HG03558 (cell line): ENCODE data around the gene NECTIN2.
"Not testable (repeated sequence)": the region's sequence is repeated elsewhere in the genome, so short reads cannot be mapped to it uniquely, and the experiment has no call there.

Source experiments
- ATAC-seq: cut with Tn5 transposase; IDR thresholded peaks from one replicate; pipeline ENCODE4 v1.9.1; 2021; ENCODE audit warnings: moderate number of reproducible peaks; ENCODE audit not compliant: unreplicated experiment; ENCODE audit errors: extremely low read depth

The NECTIN2 gene

DNA sequence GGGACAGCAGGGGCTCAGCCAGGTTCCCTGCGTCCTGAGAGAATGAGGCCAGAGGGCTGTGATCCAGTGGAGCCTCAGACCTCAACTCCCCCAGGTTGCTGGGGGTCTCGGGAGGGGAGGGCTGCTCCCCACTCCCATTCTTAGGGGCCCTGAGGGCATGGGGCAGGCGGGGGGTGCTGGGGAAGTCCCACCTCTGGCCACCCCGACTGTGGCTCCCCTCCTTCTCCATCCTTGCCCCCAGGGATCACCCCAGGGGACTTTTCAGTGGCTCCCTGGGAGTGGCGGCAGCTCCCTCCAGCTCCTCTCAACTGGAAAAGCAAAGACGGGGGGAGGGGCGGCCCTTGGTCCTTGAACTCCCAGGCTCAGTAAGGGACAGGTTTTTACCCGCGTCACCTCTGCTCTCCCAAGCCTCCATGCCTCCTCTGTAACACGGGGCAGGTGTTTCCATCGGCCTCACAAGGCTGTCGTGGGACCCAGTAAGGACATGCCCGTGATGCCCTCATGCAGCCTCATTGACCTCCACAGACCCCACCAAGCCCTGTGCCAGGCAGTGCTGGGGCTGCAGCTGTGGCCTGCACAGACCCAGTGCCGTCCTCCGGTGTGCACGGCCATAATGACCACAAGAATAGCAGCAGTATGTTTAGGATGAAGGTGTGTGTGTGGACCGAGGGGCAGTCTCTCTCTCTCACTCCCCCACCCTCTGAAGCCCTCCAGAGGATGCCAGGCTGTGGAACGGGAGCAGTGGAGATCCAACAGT lies 33.4 kb downstream of the NECTIN2 start:
- no peak for ATAC-seq

DNA sequence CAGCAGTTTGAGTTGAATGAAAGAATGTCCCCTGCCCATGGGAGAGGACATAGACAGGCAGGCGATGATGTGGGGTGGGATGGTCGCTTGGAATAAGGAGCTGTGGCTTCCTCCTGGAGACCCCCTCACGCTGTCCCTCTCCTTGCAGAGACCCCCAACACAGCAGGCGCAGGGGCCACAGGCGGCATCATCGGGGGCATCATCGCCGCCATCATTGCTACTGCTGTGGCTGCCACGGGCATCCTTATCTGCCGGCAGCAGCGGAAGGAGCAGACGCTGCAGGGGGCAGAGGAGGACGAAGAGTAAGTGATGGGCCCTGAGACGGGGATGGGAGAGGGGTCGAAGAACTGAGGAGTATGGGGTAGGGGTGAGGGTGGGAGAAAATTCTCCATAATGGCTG lies 36.0 kb downstream of the NECTIN2 start:
- no peak for ATAC-seq

DNA sequence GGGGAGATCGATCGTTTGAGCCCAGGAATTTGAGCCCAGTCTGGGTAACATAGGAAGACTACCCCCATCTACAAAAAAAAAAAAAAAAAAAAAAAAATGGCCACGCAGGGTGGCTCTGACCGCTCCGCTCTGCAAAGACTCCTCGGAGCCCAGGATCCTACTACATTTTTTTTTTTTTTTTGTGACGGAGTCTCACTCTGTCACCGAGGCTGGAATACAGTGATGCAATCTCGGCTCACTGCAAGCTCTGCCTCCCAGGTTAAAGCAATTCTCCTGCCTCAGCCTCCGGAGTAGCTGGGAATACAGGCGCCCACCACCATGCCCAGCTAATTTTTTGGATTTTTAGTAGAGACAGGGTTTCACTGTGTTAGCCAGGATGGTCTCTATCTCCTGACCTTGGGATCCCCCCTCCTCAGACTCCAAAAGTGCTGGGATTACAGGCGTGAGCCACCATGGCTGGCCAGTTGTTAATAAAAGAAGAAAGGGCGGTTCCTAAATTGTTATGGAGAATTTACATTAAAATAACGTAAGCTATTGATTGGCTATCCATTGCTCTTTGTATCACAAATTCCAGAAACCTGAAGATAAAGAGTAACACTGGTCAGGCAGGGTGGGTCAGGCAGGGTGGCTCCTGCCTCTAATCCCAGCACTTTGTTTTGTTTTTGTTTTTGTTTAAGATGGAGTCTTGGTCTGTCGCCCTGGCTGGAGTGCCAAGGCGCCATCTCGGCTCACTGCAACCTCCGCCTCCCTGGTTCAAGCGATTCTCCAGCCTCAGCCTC lies 36.7 kb downstream of the NECTIN2 start:
- not testable (repeated sequence) for ATAC-seq

DNA sequence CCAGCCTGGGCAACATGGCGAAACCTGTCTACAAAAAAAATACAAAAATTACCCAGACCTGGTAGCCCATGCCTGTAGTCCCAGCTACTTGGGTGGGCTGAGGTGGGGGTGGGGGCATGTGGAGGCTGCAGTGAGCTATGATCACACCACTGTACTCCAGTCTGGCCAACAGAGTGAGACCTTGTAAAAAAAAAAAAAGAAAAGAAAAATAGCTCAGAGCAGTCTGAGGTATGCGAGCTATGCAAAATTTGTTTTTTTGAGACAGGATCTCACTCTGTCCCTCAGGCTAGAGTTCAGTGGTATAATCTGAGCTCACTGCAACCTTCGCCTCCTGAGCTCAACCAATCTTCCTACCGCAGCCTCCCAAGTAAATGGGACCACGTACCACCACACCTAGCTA lies 37.8 kb downstream of the NECTIN2 start:
- no peak for ATAC-seq

DNA sequence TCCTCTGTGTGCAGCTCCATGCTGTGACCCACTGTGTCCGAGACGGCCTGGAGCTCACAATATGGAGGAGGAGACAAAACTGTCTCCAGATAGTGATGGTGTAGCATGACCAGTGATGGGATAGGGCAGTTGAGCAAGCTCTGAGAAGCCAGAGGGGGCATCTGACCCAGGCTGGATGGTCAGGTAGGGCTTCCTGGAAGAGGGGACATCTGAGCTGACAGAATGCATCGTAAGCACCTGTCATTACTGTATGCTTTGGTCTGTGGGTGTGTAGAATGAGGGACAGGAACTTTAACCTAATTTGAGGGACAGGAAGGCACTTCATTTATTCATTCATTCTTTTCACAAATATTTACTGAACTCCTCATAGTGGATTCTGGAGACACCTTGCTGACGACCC lies 38.5 kb downstream of the NECTIN2 start:
- ATAC-seq, result no peak

DNA sequence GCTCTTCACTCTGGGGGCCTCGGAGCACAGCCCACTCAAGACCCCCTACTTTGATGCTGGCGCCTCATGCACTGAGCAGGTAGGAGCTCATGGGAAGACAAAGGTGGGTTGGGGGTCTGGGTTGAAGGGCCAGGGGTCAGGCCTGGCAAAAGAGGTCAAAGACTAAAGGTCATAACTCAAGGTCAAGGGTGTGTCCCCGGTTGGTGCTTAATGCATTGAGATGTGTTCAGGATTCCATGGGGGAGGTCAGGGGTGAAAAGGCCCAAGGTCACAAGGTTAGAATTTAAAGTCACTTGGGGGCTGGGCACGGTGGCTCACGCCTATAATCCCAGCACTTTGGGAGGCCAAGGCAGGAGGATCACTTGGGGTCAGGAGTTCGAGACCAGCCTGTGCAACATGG lies 40.0 kb downstream of the NECTIN2 start:
- no peak for ATAC-seq

DNA sequence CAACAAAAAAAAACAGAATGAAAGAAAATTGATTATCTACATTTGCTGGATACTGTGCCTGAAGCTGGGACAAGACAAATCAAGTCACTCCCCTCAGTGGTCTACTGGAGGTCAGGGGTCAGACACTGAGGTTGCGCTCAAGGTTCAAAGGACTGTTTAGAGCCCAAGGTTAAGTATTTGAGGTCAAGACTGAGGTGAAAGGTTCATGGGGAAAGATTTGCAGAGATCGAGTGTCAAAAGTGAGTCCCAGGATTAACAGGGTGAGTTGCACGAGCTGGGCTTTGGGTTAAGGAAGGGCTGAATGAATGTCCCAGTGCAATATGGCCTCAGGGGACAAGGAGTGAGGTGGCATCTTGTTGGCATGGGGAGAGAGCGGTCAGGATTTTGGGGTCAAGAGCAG lies 41.6 kb downstream of the NECTIN2 start:
- no peak for ATAC-seq

DNA sequence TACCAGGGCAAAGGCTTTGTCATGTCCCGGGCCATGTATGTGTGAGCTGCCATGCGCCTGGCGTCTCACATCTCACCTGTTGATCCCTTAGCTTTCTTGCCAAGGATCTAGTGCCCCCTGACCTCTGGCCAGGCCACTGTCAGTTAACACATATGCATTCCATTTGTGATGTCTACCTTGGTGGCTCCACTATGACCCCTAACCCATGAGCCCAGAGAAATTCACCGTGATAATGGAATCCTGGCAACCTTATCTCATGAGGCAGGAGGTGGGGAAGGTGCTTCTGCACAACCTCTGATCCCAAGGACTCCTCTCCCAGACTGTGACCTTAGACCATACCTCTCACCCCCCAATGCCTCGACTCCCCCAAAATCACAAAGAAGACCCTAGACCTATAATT lies 42.2 kb downstream of the NECTIN2 start:
- not testable (repeated sequence) for ATAC-seq

DNA sequence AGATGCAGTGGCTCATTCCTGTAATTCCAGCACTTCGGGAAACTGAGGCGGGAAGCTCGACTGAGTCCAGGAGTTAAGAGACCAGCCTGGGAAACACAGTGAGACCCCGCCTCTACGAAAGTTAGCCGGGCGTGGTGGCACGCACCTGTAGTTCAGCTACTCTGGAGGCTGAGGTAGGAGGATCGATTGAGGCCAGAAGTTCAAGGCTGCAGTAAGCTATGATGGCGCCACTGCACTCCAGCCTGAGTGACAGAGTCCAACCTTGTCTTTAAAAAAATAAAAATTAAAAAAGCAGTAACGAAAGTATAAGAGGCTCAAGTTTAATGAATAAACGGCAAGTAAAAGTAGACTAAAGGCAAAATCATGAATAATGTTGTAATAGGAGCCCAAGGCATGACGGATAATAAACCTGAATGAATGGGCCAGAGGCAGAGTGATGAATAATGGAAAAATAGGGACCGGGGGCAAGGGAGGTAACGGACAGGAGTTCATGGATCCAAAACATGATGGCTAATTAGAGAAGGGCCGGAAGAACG lies 43.8 kb downstream of the NECTIN2 start:
- no peak for ATAC-seq

DNA sequence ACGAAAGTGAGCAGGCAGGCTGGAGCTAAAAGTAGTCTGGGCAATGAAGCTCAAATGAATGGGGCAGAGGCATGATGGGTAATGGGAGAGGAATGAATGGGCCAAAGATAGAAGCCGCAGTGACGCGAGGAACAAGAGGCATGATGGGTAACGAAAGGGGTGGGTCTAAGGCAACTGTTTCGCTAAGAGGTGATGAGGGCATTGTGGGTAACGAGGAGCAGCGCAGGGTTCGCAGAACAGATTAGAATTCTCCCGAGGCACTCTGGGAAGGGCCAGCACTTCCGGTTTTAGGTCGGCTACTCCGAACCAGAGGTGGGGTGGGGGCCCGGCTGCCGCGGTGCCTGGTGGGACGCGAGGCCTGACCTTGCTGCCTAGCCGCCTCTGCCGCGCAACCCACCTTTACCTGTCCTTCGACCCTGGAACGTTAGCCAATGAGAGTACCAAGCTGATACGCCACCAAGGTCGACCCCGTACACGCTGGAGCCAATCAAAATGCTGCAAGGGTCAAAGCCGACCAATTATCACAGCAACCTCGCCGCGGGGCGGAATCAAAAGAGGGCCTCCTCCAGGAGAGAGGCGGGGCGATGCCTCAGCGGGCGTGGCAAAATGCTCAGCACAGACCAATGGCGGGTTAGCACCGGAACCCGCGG lies 44.4 kb downstream of the NECTIN2 start:
- peak; percentile 69 for ATAC-seq

DNA sequence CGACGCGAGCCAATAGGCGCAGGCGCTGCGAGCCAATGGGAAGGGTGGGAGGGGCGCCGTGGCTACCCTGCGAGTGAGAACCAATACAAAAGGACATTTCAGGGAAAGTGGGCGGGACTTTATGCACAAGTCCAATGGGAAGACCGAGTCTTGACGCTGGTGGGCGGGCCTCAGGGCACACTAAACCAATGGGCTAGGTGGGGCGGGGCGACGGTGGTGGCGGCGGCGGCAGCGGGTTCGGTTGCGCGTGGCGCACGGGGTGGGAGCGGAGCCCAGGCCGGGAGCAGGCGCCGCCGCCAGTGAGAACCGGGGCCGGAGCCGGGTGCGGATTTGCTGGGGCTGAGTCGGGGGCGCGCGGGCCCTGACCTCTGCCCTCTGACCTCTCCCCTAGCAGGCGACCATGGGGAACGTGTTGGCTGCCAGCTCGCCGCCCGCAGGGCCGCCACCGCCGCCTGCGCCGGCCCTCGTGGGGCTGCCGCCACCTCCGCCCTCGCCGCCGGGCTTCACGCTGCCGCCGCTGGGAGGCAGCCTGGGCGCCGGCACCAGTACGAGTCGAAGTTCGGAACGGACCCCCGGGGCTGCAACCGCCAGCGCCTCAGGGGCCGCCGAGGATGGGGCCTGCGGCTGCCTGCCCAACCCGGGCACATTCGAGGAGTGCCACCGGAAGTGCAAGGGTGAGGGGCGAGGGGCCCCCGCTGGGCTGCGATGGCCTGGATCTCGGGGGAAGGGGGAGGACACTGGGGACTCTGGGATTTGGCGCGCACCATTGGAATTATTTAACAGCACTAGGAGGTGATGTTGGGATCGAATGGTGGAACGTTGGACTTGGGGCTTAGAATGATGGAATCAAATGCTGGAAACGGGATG lies 45.2 kb downstream of the NECTIN2 start, which contains the start of gene TOMM40:
TOMM40 (plus strand) TSS at position 239 of the 867 bp plus-strand sequence; CDS start at position 401, 162 bp downstream.
- no peak for ATAC-seq

DNA sequence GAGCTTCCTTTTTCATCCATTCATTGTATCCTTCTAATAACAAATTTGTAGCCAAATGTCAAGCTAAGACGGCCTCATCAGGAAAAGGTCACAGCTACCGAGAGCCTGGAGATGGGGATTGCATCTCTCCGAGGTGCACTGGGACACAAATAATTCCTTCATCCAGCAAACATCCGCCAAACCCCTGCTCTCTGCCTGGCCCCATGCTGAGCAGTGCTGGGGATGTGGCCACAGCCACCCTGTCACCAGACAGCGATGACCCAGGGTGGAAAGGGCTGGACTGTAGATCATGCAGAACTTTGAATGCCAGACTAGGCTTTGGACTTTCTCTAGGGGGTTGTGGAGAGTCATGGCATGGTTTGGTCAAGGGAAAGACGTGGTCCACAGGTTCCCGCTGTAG lies 46.8 kb downstream of the NECTIN2 start:
- ATAC-seq, result no peak

DNA sequence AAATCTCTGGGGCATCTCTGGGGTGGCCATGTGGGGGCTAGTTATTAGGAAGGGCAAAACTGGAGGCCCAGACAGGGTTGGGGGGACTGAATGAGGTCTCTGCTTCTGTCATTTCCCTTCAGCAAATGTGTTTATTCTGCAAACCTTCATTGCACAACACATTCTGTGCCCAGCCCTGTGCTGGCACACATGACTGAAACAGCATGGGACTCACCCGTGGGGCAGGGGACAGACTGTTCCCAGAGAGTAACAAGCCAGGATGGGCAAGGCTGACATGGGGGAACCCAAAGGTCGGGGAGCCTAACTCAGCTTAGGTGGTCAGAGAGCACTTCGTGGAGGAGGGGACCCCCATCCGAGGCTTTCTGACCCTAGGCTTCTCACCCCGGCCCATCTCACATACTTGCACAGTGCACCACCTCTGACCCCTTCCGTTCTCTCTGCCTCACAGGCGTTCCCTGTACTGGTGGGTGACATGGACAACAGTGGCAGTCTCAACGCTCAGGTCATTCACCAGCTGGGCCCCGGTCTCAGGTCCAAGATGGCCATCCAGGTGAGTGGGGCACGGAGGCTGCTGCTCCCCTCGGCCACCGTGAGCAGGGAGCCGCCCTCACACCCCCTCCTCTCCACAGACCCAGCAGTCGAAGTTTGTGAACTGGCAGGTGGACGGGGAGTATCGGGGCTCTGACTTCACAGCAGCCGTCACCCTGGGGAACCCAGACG lies 47.4 kb downstream of the NECTIN2 start:
- no peak for ATAC-seq

DNA sequence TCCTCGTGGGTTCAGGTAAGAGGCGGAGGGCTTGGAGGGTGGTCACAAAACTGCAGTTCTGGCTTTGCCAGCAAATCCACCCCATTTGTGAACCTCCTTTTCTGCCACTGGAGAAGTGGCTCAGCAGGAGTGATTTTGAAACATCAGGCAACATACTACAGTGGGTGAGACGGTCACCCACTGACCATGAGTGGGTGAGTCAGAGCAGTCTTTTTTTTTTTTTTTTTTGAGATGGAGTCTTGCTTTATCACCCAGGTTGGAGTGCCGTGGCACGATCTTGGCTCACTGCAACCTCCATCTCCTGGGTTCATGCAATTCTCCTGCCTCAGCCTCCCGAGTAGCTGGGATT lies 47.9 kb downstream of the NECTIN2 start:
- ATAC-seq, result no peak

DNA sequence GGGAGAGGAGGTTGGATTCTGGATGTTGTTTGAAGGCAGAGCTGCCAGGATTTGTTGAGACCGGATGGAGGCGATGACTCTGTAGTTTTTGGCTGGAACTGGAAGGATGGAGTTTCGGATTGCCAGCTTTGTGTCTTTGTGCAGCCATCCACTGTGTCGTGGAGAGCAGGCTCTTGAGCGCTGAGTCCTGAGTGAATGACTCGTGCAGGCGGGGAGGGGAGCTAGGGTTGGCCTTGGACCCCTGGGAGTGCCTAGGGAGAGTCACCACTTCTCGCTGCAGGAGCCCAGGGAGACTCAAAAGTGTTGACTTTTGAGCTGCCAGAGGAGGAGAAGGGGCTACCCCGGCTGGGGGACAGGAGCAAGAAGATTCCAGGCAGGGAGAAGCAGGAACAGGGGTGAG lies 48.8 kb downstream of the NECTIN2 start:
- ATAC-seq, result no peak

DNA sequence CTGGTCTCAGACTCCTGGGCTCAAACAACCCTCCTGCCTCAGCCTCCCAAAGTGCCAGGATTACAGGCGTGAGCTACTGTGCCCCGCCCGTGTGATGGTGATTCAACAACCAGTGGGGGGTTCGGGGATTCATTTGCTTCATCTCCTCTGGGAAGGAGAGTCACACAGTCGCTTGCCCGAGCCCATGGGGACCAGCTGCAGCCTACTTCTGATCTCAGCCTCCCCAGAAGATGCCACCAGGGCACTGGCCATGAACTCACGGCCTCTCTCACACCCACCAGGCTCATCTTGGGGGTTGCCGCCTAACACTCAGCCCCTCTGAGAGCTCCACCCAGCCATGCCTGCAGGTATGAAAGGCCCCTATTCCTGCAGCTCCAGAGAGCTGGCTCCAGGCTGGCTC lies 51.7 kb downstream of the NECTIN2 start:
- no peak for ATAC-seq

DNA sequence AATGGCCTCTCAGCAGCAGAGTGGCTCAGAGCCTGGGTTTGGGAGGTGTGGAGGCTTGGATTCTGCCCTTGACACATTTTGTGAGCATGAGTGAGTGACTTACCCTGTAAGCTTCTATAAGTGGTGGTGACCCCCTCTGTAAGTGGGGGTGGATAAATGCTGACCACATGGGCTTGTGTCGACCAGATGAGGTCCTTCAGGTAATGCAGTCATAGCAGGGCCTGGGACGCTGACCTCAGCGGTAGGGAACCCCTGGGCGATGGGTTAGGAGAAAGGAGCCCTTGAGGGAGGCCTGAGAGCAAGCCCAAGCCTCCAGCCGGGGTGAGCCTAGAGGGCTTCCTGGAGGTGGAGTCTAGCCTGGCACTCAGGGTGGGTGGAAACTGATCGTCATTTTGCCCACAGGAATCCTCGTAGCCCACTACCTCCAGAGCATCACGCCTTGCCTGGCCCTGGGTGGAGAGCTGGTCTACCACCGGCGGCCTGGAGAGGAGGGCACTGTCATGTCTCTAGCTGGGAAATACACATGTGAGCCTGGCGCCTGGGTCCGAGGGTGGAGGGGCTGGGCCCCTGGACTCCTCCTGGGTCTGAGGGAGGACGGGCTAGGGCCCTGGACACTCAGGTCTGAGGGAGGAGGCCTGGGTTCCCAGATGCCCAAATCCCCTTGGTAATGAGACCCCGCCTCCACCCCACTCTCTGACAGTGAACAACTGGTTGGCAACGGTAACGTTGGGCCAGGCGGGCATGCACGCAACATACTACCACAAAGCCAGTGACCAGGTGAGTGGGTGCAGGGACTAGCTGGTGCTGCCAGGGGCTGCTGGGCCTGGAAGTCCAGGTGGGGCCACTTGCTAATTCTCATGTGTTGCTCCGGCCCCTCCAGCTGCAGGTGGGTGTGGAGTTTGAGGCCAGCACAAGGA lies 54.5 kb downstream of the NECTIN2 start:
- no peak for ATAC-seq

DNA sequence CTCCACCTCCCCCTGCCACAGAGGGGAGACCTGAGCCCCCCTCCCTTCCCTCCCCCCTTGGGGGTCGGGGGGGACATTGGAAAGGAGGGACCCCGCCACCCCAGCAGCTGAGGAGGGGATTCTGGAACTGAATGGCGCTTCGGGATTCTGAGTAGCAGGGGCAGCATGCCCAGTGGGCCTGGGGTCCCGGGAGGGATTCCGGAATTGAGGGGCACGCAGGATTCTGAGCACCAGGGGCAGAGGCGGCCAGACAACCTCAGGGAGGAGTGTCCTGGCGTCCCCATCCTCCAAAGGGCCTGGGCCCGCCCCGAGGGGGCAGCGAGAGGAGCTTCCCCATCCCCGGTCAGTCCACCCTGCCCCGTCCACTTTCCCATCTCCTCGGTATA lies 57.1 kb downstream of the NECTIN2 start:
- no peak for ATAC-seq
